ENCODE results near the gene COL6A3. TPM values are rescaled to one million over a fixed set of nuclear protein-coding genes. Genes with fewer than 3 reads are reported as not detected.
A peak's percentile ranks its signal among the peaks of the same experiment; 100 is the strongest.

The COL6A3 gene
- total and polyA plus RNA-seq, 2 of the 13 experiments (the other 11 are each of a cell fraction or from before 2014, with no cell fraction given): 0.03 TPM; not detected in 1

GRCh38 chr2:237421542-237422116 lies 7.7 kb upstream of the COL6A3 start:
- Histone ChIP-seq H3K4me3 (replicated peaks in 1 of 3; ENCODE audit: insufficient read depth in 1 of 3, low read depth in 2 of 3, low read length in 3 of 3) (no peak overlapping the region), H3K27ac (ENCODE audit: extremely low read length, insufficient read depth, low read length) (no peak overlapping the region), H3K79me2 (ENCODE audit: insufficient read depth, low read length) (no peaks in the 10 kb centered on the region), H3K9ac (ENCODE audit: insufficient read depth, low read depth, low read length) (no peak overlapping the region), H3K4me1 (ENCODE audit: insufficient read depth, low read length) (peaks cover 7% of the 10 kb centered on the region), H3K4me2 (ENCODE audit: low read depth, low read length) (peak overlapping the region; percentile 55), H3K9me3 (ENCODE audit: low read length) (no peaks in the 10 kb centered on the region), H3K27me3 (ENCODE audit: control insufficient read depth in 1 of 2, insufficient read depth in 2 of 2, low read length in 2 of 2) (peaks cover 1 to 53% of the 10 kb centered on the region in 2 experiments; a peak in 3 of 5 replicates), H2AFZ (ENCODE audit: low read length) (no peak overlapping the region), H3K36me3 (replicated peaks in 1 of 2; ENCODE audit: control insufficient read depth in 1 of 2, insufficient read depth in 2 of 2, low read length in 2 of 2) (no peaks in the 10 kb centered on the region), H4K20me1 (ENCODE audit: insufficient read depth, low read length) (no peaks in the 10 kb centered on the region)
- DNase-seq (ENCODE audit: low spot score) (peak; percentile 51), FAIRE-seq (peak; percentile 60), ATAC-seq (peak; percentile 92)
- ChIA-PET CTCF (ENCODE audit: low intra/inter-chr PET ratio, low total read pairs) (no interaction called here), POLR2A (no interaction called here)
- in situ Hi-C loops (cut with HindIII; ENCODE audit: extremely low pct_ligation_motif_present, low pct_unique_long_range_greater_than_20kb) (no loop called here), intact Hi-C loops (cut with micrococcal nuclease; ENCODE audit: unreplicated experiment) (loop anchor here (2.0 kb wide), 1 partner anchor 151 kb away; no protein-coding TSS in a partner anchor)
- no TSS peak for BruUV-seq (replicated peaks)
- 16% methylated on average over 23 of the region's 23 CpGs for WGBS (ENCODE audit: low lambda C conversion rate)
- TF ChIP-seq ZNF574 (CRISPR knock-in tag; IDR thresholded peaks at IDR 0.05) (peak; percentile 92), KLF11 (CRISPR knock-in tag; IDR thresholded peaks at IDR 0.05) (no peak), FOSL2 (CRISPR knock-in tag; IDR thresholded peaks at IDR 0.05) (0 out of 2 replicates have a peak, but pooled peaks have one; percentile 9), SNAPC4 (CRISPR knock-in tag; IDR thresholded peaks at IDR 0.05) (no peak), FOXK1 (CRISPR knock-in tag; IDR thresholded peaks at IDR 0.05; ENCODE audit: borderline replicate concordance, low read depth) (no peak), SRF (IDR thresholded peaks at IDR 0.05; ENCODE audit: low read depth, low read length) (no peak), ZFP62 (CRISPR knock-in tag; IDR thresholded peaks at IDR 0.05) (no peak), ZNF350 (CRISPR knock-in tag; IDR thresholded peaks at IDR 0.05; ENCODE audit: borderline replicate concordance, low read depth) (0 out of 2 replicates have a peak, but pooled peaks have one; percentile 11), RARA (CRISPR knock-in tag; IDR thresholded peaks at IDR 0.05) (no peak), XRCC5 (optimal IDR thresholded peaks at IDR 0.05; ENCODE audit: low read length) (peak; percentile 82), SIX1 (CRISPR knock-in tag; IDR thresholded peaks at IDR 0.05; ENCODE audit: borderline replicate concordance) (peak; percentile 86), SOX6 (IDR thresholded peaks at IDR 0.05) (no peak), SOX6 (CRISPR knock-in tag; IDR thresholded peaks at IDR 0.05) (peak; percentile 23; the same call in 1 of the 2 replicates), GABPB1 (CRISPR knock-in tag; IDR thresholded peaks at IDR 0.05) (peak; percentile 79)

Measured in HepG2 (cell line).